LoVo (cell line): ENCODE data around the gene CHAF1A.

Source experiments
- DNase-seq: peaks from one replicate; pipeline ENCODE4 v3.0.0-alpha.2; 2016; ENCODE audit warnings: low spot score

The CHAF1A gene

GRCh38 chr19:4442819-4443146 lies 40.3 kb downstream of the CHAF1A start:
- no peak for DNase-seq

GRCh38 chr19:4443188-4443587 lies 40.7 kb downstream of the CHAF1A start:
- no peak for DNase-seq

DNA sequence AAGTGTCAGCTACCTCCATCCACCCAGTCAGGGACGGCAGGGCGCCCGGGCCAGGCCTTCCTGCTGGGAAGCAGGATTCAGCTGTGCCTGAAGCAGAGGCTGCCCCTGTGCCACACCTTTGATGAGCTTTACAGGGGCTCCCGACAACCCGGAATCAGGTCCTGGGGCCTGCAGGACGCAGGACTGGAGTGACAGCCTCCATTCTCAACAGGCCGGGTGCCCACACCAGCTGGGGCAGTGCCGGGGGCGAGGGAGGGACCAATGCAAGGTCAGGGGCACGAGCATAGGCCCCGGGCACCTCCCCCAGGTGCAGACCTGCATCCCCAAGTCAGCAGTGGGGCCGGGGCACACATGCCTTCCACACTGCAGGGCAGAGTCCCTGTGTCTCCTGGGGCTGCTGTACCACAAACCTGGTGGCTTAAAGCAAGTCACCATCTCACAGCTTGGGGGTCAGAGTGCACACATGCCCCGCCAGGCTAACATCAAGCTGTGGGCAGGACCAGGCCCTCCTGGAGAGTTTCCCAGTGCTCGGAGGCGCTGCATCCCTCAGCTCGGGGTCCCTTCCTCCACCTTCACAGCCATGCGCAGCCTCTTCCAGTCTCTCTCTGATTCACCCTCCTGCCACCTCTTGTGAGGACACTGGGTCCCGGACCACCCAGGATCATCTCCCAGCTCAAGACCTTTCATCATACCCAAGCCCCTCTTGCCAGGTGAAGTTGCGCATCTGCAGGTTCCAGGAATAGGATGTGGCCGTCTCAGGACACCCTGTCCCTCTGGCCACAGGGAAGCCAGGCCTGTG lies 41.7 kb downstream of the CHAF1A start:
- DNase-seq = no peak

DNA sequence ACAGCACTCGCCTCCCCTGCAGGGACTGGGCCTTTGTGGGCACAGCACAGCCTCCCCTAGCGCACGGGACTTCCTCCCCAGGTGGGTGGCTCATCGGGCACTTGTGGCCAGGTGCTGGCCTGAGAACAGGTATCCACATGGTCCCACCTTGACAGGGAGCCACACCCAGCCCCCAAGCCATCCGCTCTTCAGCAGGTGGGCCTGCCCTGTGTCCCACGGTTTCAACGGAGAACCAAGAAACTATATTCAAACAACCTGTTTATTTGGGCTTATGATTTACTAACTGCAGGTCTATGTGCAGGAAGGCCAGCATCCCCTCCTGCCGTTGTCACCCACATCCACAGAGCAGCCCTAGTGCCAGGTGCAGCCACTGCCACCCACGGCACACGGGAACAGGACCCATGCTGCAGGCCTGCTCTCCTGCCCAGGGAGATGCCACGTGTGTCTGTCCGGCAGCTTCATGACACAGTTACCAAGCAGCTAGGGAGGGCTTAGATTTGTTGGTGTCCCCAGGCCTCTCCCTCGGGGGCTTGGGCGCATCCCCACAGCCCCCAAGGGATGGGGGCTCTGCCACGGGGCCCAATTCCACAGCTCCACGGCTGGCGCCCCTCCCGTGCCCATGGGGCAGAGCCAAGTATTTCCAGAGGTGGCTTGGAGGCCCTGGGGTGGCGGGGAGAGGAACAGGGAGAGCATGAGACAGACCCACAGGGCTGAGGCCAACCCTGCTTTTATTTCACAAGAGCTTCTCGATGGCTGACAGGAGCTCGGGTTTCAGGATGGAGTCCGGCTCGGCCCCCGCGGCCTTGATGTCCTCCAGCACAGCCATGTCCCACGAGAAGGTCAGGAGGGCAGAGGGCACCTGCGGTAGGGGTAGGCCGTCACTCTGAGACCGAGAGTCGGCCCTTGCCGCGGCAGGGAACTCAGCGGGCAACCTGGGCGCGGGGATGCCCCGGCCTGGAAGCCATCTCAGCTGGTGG lies 42.6 kb downstream of the CHAF1A start:
- DNase-seq = peak; percentile 21

GRCh38 chr19:4445963-4446703 lies 43.7 kb downstream of the CHAF1A start:
- no peak for DNase-seq

DNA sequence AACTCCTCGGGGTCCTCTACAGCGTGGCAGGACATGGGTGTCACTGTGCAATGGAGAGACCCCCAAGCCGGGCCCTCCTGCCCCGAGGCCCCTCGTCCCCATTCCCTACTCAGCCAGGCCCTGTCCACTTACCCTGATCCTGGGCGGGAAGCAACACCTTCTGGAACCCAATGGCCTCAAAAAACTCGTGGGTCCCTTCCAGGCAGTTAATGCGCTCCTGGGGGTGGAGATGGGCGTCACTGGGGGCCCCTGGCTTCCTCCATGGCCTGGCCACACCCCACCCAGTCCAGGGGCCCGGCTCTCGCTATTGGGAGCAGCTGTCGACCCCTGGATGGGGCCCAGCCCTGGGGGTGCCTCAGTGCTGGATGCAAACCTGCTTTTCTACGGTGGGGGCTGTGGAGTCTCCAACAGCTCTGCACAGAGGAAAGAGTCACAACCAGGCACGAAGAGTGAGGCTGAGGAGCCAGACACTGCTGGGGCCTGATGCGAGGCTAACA lies 44.3 kb downstream of the CHAF1A start:
- no peak for DNase-seq

GRCh38 chr19:4447327-4448146 lies 45.1 kb downstream of the CHAF1A start:
- DNase-seq = no peak

- DNase-seq = no peak
Measured at GRCh38 chr19:4448147-4448985, 45.9 kb downstream of the CHAF1A start.

GRCh38 chr19:4449022-4449638 lies 46.7 kb downstream of the CHAF1A start:
- no peak for DNase-seq

- no peak for DNase-seq
Measured at GRCh38 chr19:4449639-4450028, 47.2 kb downstream of the CHAF1A start.

DNA sequence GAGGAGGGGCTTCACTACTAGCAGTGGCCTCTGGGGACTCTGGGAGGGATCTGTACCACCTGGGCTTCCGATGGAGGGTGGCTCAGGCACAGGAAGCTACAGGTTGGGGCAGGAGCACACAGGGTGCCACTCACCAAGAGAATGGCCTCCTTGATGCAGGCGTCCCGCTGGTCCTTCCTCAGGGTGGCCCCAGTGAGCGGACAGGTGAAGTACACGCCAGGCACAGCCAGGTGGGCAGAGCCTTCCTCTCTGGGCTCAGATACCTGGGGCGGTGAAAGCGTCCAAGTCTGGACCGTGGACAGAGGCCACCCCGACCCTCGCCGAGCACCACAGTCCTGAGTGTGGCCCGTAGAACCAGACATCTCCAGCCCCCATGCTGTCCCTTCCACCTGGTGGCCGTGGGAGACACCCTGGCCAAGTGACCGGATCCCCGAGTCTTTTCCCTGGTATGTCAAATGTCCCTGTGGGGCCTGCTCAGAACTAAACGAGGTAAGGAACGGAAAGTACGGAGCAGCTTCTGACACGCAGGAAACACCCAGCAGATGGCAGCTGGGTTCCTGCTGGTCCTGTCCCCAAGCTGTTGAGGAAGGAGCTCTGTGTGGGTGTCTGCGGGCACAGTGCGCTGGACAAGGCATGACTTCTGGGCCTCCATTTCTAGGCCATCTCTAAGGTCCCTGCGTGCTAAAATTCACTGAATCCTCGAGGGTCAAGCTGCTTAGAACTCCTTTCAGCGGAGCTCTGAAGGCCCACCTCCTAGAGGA lies 50.0 kb downstream of the CHAF1A start:
- DNase-seq = no peak

GRCh38 chr19:4453232-4454179 lies 51.1 kb downstream of the CHAF1A start:
- DNase-seq = no peak

DNA sequence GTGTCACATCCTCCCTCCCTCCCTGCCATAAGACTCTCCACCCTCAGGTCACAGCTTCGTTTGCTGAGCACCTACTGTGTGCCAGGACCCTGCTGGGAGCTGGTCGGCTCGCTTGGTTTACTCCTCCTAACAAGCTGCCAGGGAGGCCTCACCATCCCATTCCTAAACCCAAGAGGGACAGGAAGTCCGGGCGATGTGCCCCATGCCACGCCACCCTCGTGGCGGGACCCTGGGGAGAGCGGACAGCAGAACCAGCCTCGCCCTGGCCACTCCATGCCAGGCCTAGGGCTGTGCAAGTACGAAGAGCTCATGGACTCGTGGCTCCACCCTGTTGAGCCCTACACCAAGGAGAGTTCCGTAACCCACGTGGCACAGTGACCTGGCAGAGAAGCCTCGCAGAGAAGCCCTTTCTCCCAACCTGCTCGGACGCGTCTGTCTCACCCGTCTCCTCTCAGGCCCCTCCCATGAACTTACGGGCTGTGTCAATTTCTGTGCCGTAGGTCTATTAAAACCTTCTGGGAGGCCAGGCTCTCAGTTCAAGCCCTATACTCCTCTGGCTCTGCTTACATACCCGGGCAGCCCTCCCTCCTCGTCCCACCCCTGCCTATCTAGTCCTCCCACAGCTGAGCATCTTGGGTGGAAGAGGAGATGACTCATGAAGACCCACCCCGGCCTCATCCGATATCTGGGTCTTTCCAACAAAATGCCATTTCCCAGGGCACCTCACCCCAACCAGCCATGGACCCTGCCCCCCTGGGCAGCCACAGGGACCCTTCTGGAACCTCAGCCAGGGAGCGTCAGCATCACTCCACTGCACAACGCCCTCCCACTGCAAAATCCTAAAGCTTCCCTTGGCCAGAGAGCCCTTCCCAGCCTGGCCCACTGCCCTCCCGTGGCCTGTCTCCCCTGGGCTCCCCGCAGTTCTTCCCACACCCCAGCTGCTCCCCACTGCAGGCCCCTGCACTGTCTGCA lies 52.6 kb downstream of the CHAF1A start:
- no peak for DNase-seq

DNA sequence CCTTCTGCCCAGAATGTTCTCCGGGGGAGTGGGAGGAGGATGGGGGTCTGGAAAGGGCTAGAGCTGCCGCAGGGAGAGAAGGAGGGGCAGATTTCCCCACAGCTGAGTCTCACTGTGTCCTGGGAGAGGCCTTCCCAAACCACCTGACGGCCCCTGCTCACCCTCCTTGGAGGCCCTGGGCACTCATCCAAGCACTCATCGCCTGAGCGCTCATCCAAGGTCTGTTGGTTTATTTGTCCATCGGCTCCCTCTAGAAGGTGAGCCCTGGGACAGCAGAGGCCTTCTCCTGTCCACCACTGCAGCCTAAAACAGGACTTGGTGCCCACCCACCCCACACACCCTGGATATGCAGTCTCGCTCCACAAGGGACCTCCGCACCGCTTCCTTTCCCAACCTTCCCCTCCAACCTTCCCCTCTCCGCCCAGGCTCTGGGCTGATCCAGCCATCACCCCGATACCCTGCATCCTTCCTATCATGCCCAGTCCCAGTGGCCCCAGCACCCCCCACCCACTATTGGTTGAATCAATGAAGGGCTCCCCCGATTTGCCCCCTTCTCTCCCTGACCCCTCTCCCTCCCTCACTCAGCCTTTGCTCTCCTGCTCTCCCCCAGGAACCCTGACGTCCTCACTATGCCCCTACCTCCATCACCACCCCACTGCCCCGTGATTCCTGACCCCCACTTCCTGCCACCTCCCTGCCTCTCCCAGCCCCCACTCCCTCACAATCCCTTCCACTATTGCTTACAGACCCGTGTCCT lies 53.5 kb downstream of the CHAF1A start:
- no peak for DNase-seq

DNA sequence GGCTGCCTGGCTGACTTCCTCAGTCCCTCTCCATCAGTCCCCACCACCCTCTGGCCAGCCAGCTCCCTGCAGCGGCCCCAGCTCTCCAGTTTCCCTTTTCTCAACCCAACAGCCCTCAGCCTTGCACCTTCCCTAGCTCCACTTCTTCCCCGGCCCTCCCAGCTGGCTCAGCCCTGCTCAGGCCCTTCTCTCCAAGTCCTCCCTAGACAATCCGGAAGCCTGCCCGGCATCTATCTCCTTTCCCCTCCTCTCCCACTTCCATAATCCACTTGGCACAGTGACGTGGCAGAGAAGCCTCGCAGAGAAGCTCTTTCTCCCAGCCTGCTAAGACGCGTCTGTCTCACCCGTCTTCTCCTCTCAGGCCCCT lies 54.0 kb downstream of the CHAF1A start:
- no peak for DNase-seq
